H1 (cell line): ENCODE data around the gene FBXO21. TPM values are rescaled to one million over a fixed set of nuclear protein-coding genes. Genes with fewer than 3 reads are reported as not detected.

ENCODE experiments used
- ASH2L ChIP-seq: fragments of 200-600, 300-600 bp; sonication (generic); IDR thresholded peaks from one replicate; pipeline ENCODE4 v1.7.1; 2017; ENCODE audit warnings: low read length
- ATF2 ChIP-seq: IDR thresholded peaks from 2 replicates; pipeline ENCODE4 v1.6.1; 2012; ENCODE audit warnings: low read length, inconsistent platforms
- E2F6 ChIP-seq: IDR thresholded peaks from 2 replicates; pipeline ENCODE4 v1.6.1; 2012; ENCODE audit warnings: inconsistent platforms
- FOSL1 ChIP-seq: IDR thresholded peaks from 2 replicates; pipeline ENCODE4 v1.6.1; 2011; ENCODE audit warnings: mild to moderate bottlenecking, low read depth, low read length, moderate library complexity; ENCODE audit not compliant: insufficient read depth
- MAFK ChIP-seq: IDR thresholded peaks from 2 replicates; pipeline ENCODE4 v1.6.1; 2012; ENCODE audit warnings: low read depth, mild to moderate bottlenecking, improper control_type of control experiment, low read length
- RBBP5 ChIP-seq: IDR thresholded peaks from 2 replicates; pipeline ENCODE4 v1.7.1; 2012; ENCODE audit warnings: low read depth, mild to moderate bottlenecking, inconsistent platforms, low read length, moderate library complexity, borderline replicate concordance
- RNF2 ChIP-seq: fragments of 200-900, 300-1000 bp; sonication (generic); IDR thresholded peaks from 2 replicates; pipeline ENCODE4 v1.7.1; 2016; ENCODE audit warnings: borderline replicate concordance, low read depth, mild to moderate bottlenecking, antibody characterized with exemption, low read length; ENCODE audit not compliant: poor library complexity, severe bottlenecking; ENCODE audit errors: missing control alignments
- SRF ChIP-seq: IDR thresholded peaks from 2 replicates; pipeline ENCODE4 v1.6.1; 2011; ENCODE audit warnings: mild to moderate bottlenecking, low read depth, low read length, moderate library complexity
- polyA plus RNA-seq, 7 experiments: library from polyadenylated mRNA; depleted of rRNA in 3 of 7; stranded (reverse) in 5 of 7; unstranded in 2 of 7; fragments of >200 nt in 5 of 7; fragments of 200-250 nt in 2 of 7; gene quantifications; 1 replicate in 5 of 7; 2 replicates in 1 of 7; 4 replicates in 1 of 7; pipeline versions ENCODE4 v1.2.1 to v1.2.3, GENCODE V29; 2011 to 2013; ENCODE audit warnings: missing spikeins in 2 of 7, mixed read lengths in 2 of 7
- total RNA-seq: library from RNA; stranded (reverse); fragmentation: NEBNext Ultra II Directional; extraction: Animal tissue kit (Norgen Biotek cat#: 25700); gene quantifications from 2 replicates; pipeline ENCODE4 v1.2.1, GENCODE V29; 2021
- TF ChIP-seq, protein P1 (sequence below): fragments of 300-600 bp; sonication (generic); IDR thresholded peaks from 2 replicates; pipeline ENCODE4 v1.7.1; 2012; ENCODE audit warnings: low read length, moderate library complexity, mild to moderate bottlenecking, inconsistent platforms; ENCODE audit not compliant: insufficient replicate concordance

Gene FBXO21
- total and polyA plus RNA-seq, 2 of the 8 experiments (the other 6 are each of a cell fraction or from before 2014, with no cell fraction given) = 57.0 to 80.6 TPM

- TF ChIP-seq, protein P1, sequence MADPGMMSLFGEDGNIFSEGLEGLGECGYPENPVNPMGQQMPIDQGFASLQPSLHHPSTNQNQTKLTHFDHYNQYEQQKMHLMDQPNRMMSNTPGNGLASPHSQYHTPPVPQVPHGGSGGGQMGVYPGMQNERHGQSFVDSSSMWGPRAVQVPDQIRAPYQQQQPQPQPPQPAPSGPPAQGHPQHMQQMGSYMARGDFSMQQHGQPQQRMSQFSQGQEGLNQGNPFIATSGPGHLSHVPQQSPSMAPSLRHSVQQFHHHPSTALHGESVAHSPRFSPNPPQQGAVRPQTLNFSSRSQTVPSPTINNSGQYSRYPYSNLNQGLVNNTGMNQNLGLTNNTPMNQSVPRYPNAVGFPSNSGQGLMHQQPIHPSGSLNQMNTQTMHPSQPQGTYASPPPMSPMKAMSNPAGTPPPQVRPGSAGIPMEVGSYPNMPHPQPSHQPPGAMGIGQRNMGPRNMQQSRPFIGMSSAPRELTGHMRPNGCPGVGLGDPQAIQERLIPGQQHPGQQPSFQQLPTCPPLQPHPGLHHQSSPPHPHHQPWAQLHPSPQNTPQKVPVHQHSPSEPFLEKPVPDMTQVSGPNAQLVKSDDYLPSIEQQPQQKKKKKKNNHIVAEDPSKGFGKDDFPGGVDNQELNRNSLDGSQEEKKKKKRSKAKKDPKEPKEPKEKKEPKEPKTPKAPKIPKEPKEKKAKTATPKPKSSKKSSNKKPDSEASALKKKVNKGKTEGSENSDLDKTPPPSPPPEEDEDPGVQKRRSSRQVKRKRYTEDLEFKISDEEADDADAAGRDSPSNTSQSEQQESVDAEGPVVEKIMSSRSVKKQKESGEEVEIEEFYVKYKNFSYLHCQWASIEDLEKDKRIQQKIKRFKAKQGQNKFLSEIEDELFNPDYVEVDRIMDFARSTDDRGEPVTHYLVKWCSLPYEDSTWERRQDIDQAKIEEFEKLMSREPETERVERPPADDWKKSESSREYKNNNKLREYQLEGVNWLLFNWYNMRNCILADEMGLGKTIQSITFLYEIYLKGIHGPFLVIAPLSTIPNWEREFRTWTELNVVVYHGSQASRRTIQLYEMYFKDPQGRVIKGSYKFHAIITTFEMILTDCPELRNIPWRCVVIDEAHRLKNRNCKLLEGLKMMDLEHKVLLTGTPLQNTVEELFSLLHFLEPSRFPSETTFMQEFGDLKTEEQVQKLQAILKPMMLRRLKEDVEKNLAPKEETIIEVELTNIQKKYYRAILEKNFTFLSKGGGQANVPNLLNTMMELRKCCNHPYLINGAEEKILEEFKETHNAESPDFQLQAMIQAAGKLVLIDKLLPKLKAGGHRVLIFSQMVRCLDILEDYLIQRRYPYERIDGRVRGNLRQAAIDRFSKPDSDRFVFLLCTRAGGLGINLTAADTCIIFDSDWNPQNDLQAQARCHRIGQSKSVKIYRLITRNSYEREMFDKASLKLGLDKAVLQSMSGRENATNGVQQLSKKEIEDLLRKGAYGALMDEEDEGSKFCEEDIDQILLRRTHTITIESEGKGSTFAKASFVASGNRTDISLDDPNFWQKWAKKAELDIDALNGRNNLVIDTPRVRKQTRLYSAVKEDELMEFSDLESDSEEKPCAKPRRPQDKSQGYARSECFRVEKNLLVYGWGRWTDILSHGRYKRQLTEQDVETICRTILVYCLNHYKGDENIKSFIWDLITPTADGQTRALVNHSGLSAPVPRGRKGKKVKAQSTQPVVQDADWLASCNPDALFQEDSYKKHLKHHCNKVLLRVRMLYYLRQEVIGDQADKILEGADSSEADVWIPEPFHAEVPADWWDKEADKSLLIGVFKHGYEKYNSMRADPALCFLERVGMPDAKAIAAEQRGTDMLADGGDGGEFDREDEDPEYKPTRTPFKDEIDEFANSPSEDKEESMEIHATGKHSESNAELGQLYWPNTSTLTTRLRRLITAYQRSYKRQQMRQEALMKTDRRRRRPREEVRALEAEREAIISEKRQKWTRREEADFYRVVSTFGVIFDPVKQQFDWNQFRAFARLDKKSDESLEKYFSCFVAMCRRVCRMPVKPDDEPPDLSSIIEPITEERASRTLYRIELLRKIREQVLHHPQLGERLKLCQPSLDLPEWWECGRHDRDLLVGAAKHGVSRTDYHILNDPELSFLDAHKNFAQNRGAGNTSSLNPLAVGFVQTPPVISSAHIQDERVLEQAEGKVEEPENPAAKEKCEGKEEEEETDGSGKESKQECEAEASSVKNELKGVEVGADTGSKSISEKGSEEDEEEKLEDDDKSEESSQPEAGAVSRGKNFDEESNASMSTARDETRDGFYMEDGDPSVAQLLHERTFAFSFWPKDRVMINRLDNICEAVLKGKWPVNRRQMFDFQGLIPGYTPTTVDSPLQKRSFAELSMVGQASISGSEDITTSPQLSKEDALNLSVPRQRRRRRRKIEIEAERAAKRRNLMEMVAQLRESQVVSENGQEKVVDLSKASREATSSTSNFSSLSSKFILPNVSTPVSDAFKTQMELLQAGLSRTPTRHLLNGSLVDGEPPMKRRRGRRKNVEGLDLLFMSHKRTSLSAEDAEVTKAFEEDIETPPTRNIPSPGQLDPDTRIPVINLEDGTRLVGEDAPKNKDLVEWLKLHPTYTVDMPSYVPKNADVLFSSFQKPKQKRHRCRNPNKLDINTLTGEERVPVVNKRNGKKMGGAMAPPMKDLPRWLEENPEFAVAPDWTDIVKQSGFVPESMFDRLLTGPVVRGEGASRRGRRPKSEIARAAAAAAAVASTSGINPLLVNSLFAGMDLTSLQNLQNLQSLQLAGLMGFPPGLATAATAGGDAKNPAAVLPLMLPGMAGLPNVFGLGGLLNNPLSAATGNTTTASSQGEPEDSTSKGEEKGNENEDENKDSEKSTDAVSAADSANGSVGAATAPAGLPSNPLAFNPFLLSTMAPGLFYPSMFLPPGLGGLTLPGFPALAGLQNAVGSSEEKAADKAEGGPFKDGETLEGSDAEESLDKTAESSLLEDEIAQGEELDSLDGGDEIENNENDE = no peak
- TF ChIP-seq MAFK (no peak), FOSL1 (no peak), ATF2 (no peak), ASH2L (no peak), RNF2 (no peak), SRF (no peak), RBBP5 (no peak), E2F6 (no peak)
These were observed 12.3 kb upstream of the FBXO21 start (continued) for GRCh38 chr12:117202556-117202955.
